Smooth muscle cell (in vitro differentiated cells): Measurements from ENCODE around the gene RPL35. TPM values are rescaled to one million over a fixed set of nuclear protein-coding genes. Genes with fewer than 3 reads are reported as not detected.

Source experiments
- DNase-seq: peaks from one replicate; lab custom pipeline; 2025; ENCODE audit not compliant: unreplicated experiment; lab: John Stamatoyannopoulos, UW
- H2AFZ ChIP-seq: fragments of 200-600 bp; sonication (generic); 2 replicates; pipeline ENCODE4 v1.6.0; 2016; ENCODE audit warnings: antibody characterized with exemption, low read depth, mild to moderate bottlenecking
- H3F3A ChIP-seq: fragments of 200-600 bp; sonication (generic); 2 replicates; pipeline ENCODE4 v1.6.0; 2017; ENCODE audit warnings: antibody characterized with exemption, low read depth
- H3K27ac ChIP-seq: fragments of 200-600 bp; sonication (generic); 2 replicates; pipeline ENCODE4 v1.5.1; 2016; ENCODE audit warnings: low read depth, mild to moderate bottlenecking
- H3K27me3 ChIP-seq: fragments of 200-600 bp; sonication (generic); 2 replicates; pipeline ENCODE4 v1.6.1; 2016; ENCODE audit warnings: low read depth, mild to moderate bottlenecking
- H3K36me3 ChIP-seq: fragments of 200-600 bp; sonication (generic); 2 replicates; pipeline ENCODE4 v1.5.1; 2016; ENCODE audit warnings: low read depth
- H3K4me1 ChIP-seq: fragments of 200-600 bp; sonication (generic); 2 replicates; pipeline ENCODE4 v1.5.1; 2016; ENCODE audit warnings: low read depth
- H3K4me2 ChIP-seq: fragments of 200-600 bp; sonication (generic); 2 replicates; pipeline ENCODE4 v1.6.0; 2016; ENCODE audit warnings: mild to moderate bottlenecking
- H3K4me3 ChIP-seq: fragments of 200-600 bp; sonication (generic); 2 replicates; pipeline ENCODE4 v1.5.1; 2016; ENCODE audit warnings: mild to moderate bottlenecking
- H3K79me2 ChIP-seq: fragments of 200-600 bp; sonication (generic); 2 replicates; pipeline ENCODE4 v1.6.0; 2016; ENCODE audit warnings: low read depth, mild to moderate bottlenecking
- H3K9ac ChIP-seq: fragments of 200-600 bp; sonication (generic); 2 replicates; pipeline ENCODE4 v1.6.0; 2016; ENCODE audit warnings: low read depth
- H3K9me3 ChIP-seq: fragments of 200-600 bp; sonication (generic); replicated peaks from 2 replicates; pipeline ENCODE4 v1.5.1; 2016; ENCODE audit warnings: low read depth
- H4K20me1 ChIP-seq: fragments of 200-600 bp; sonication (generic); 2 replicates; pipeline ENCODE4 v1.6.0; 2016; ENCODE audit warnings: low read depth
- CTCF ChIP-seq: fragments of 200-600 bp; sonication (generic); IDR thresholded peaks from 2 replicates; pipeline ENCODE4 v1.5.1; 2017; ENCODE audit warnings: borderline replicate concordance, mild to moderate bottlenecking, antibody characterized with exemption; ENCODE audit not compliant: insufficient read depth, poor library complexity, severe bottlenecking
- WGBS: methylation state at CpG from one replicate; pipeline ENCODE4 v1.1.7; 2016; ENCODE audit warnings: low lambda C conversion rate; 5-methylcytosine and 5-hydroxymethylcytosine counted together
- polyA plus RNA-seq: library from polyadenylated mRNA; unstranded; fragments of >200 nt; fragmentation: Nextera tagmentation; extraction: Ambion mirVana; gene quantifications from 2 replicates; pipeline ENCODE4 v1.2.1, GENCODE V29; 2016
- total RNA-seq: library from RNA; depleted of rRNA; stranded (reverse); fragments of >200 nt; gene quantifications from 2 replicates; pipeline ENCODE4 v1.2.3, GENCODE V29; 2014

RPL35 gene
- total and polyA plus RNA-seq, 2 experiments from 2014 or later, result 1,321 to 1,932 TPM

GRCh38 chr9:124863371-124863871 is 1.7 kb upstream of the RPL35 start:
- peaks cover 42% of the 10 kb centered on the region for H3K79me2 ChIP-seq
- H3K4me1 ChIP-seq, result peaks cover 22% of the 10 kb centered on the region
- H3F3A ChIP-seq, result peaks cover 21% of the 10 kb centered on the region
- WGBS, result 95% methylated on average over 7 of the region's 7 CpGs
- no peaks in the 10 kb centered on the region for H3K9me3 ChIP-seq
- no peak overlapping the region for H3K4me3 ChIP-seq
- no peak for TF ChIP-seq CTCF
- no peak overlapping the region for H2AFZ ChIP-seq
- no peaks in the 10 kb centered on the region for H3K27me3 ChIP-seq
- H4K20me1 ChIP-seq, result peaks cover 32% of the 10 kb centered on the region
- H3K9ac ChIP-seq, result no peak overlapping the region
- DNase-seq, result no peak
- no peak overlapping the region for H3K4me2 ChIP-seq
- peaks cover 4% of the 10 kb centered on the region for H3K36me3 ChIP-seq
- no peak overlapping the region for H3K27ac ChIP-seq

- no peak for TF ChIP-seq CTCF
- Histone ChIP-seq H3K9ac (peak overlapping the region; percentile 95), H3K36me3 (peaks cover 4% of the 10 kb centered on the region), H2AFZ (no peak overlapping the region), H3K27ac (peak overlapping the region; percentile 96), H3K4me2 (peak overlapping the region; percentile 95), H3K4me1 (peaks cover 18% of the 10 kb centered on the region), H3F3A (peaks cover 12% of the 10 kb centered on the region), H3K79me2 (peaks cover 31% of the 10 kb centered on the region), H4K20me1 (peaks cover 56% of the 10 kb centered on the region), H3K4me3 (peak overlapping the region; percentile 97), H3K27me3 (no peaks in the 10 kb centered on the region), H3K9me3 (no peaks in the 10 kb centered on the region)
- DNase-seq, result no peak
- 8% methylated on average over 12 of the region's 12 CpGs for WGBS
These were observed 995 bp downstream of the RPL35 start for GRCh38 chr9:124860582-124861341.

- peak overlapping the region; percentile 96 for H3K27ac ChIP-seq
These were observed 1.8 kb downstream of the RPL35 start for GRCh38 chr9:124859803-124860581.

More at GRCh38 chr9:124859803-124860581, 1.8 kb downstream of the RPL35 start:
- H3K36me3 ChIP-seq, result peaks cover 4% of the 10 kb centered on the region
- H3K27me3 ChIP-seq, result no peaks in the 10 kb centered on the region
- H4K20me1 ChIP-seq, result peaks cover 56% of the 10 kb centered on the region
- H3K4me1 ChIP-seq, result peaks cover 18% of the 10 kb centered on the region
- no peak for TF ChIP-seq CTCF
- peak overlapping the region; percentile 97 for H3K4me3 ChIP-seq
- H3F3A ChIP-seq, result peaks cover 15% of the 10 kb centered on the region
- DNase-seq, result no peak
- peak overlapping the region; percentile 95 for H3K9ac ChIP-seq
- no peak overlapping the region for H2AFZ ChIP-seq
- H3K4me2 ChIP-seq, result peak overlapping the region; percentile 95
- H3K79me2 ChIP-seq, result peaks cover 31% of the 10 kb centered on the region
- 77% methylated on average over 10 of the region's 10 CpGs for WGBS
- H3K9me3 ChIP-seq, result no peaks in the 10 kb centered on the region
